ENCODE data around the gene TEX14.

GRCh38 chr17:58527949-58528348, 163.9 kb downstream of the TEX14 start:
- TF ChIP-seq CTCF (IDR thresholded peaks at IDR 0.05) = no peak
- no peak for TF ChIP-seq POLR2A (IDR thresholded peaks at IDR 0.05)
